C4-2B (cell line): ENCODE results near the gene PRRC2B.

Source experiments
- CTCF ChIP-seq: fragments of 450-650 bp; conservative IDR thresholded peaks from 2 replicates; pipeline ENCODE4 v1.5.1; 2017; ENCODE audit warnings: mild to moderate bottlenecking
- ZFX ChIP-seq: fragments of 450-650 bp; IDR thresholded peaks from 2 replicates; pipeline ENCODE4 v1.6.1; 2017

- TF ChIP-seq CTCF (no peak), ZFX (no peak)
These were observed 28.3 kb upstream of the PRRC2B start for GRCh38 chr9:131365546-131365945.
